Measurements from ENCODE around the gene TM7SF3.

- TF ChIP-seq CTCF (IDR thresholded peaks at IDR 0.05) (no peak), POLR2A (IDR thresholded peaks at IDR 0.05) (no peak)
Measured at GRCh38 chr12:26966842-26967241, 47.3 kb downstream of the TM7SF3 start.
